HepG2 (cell line): ENCODE measurements around the gene DYNC1I2. TPM values are rescaled to one million over a fixed set of nuclear protein-coding genes. Genes with fewer than 3 reads are reported as not detected.

Experiments used
- CC2D1A ChIP-seq: sonication (generic); formaldehyde crosslinking; IDR thresholded peaks from 2 replicates; pipeline ENCODE4 v1.8.1; 2023; ENCODE audit warnings: mild to moderate bottlenecking, missing genetic modification reagents
- DRAP1 ChIP-seq: IDR thresholded peaks from 2 replicates; pipeline ENCODE4 v1.6.1; 2016; ENCODE audit warnings: missing genetic modification reagents, missing compliant biosample characterization
- EP300 ChIP-seq, 3 experiments: sonication (generic) in 1 of 3; formaldehyde crosslinking in 1 of 3; IDR thresholded peaks; 2 replicates each; pipeline versions ENCODE4 v1.5.1 to v1.6.1; 2011 to 2020; ENCODE audit warnings: low read depth in 2 of 3, low read length in 2 of 3, borderline replicate concordance in 1 of 3, improper control_type of control experiment in 1 of 3, mild to moderate bottlenecking in 1 of 3, missing genetic modification reagents in 1 of 3, moderate library complexity in 1 of 3
- HMG20A ChIP-seq: IDR thresholded peaks from 2 replicates; pipeline ENCODE4 v1.6.1; 2016; ENCODE audit warnings: borderline replicate concordance
- ISL2 ChIP-seq: sonication (generic); formaldehyde crosslinking; IDR thresholded peaks from 2 replicates; pipeline ENCODE4 v1.5.0; 2020; ENCODE audit warnings: missing genetic modification reagents
- JARID2 ChIP-seq: sonication (generic); formaldehyde crosslinking; IDR thresholded peaks from 2 replicates; pipeline ENCODE4 v1.8.1; 2023; ENCODE audit warnings: missing genetic modification reagents, inconsistent platforms; ENCODE audit not compliant: insufficient replicate concordance
- NFATC3 ChIP-seq: sonication (generic); formaldehyde crosslinking; IDR thresholded peaks from 2 replicates; pipeline ENCODE4 v1.5.1; 2020; ENCODE audit warnings: mild to moderate bottlenecking, missing genetic modification reagents
- NFKB2 ChIP-seq: sonication (generic); formaldehyde crosslinking; IDR thresholded peaks from 2 replicates; pipeline ENCODE4 v1.4.0; 2020; ENCODE audit warnings: missing genetic modification reagents, borderline replicate concordance
- SATB2 ChIP-seq: sonication (generic); formaldehyde crosslinking; IDR thresholded peaks from 2 replicates; pipeline ENCODE4 v1.5.0; 2020; ENCODE audit warnings: missing genetic modification reagents
- SIX4 ChIP-seq: sonication (generic); formaldehyde crosslinking; IDR thresholded peaks from 2 replicates; pipeline ENCODE4 v1.4.0; 2020; ENCODE audit warnings: missing genetic modification reagents
- SNAPC4 ChIP-seq: sonication (generic); formaldehyde crosslinking; IDR thresholded peaks from 2 replicates; pipeline ENCODE4 v1.4.0; 2020; ENCODE audit warnings: mild to moderate bottlenecking, missing genetic modification reagents
- SUZ12 ChIP-seq: fragments of 150-350 bp; IDR thresholded peaks from 2 replicates; pipeline ENCODE4 v1.6.1; 2014; ENCODE audit warnings: low read depth, low read length
- ZFP1 ChIP-seq: IDR thresholded peaks from 2 replicates; pipeline ENCODE4 v1.6.1; 2016
- ZFP36L2 ChIP-seq: sonication (generic); formaldehyde crosslinking; IDR thresholded peaks from 2 replicates; pipeline ENCODE4 v1.4.0; 2020; ENCODE audit warnings: missing genetic modification reagents
- ZFP90 ChIP-seq: sonication (generic); formaldehyde crosslinking; IDR thresholded peaks from 2 replicates; pipeline ENCODE4 v1.8.0; 2022; ENCODE audit warnings: missing genetic modification reagents, mild to moderate bottlenecking, inconsistent platforms, borderline replicate concordance
- ZNF296 ChIP-seq: sonication (generic); formaldehyde crosslinking; conservative IDR thresholded peaks from 2 replicates; pipeline ENCODE4 v1.5.0; 2020; ENCODE audit warnings: mild to moderate bottlenecking, missing genetic modification reagents
- ZNF691 ChIP-seq: sonication (generic); formaldehyde crosslinking; IDR thresholded peaks from 2 replicates; pipeline ENCODE4 v1.4.0; 2020; ENCODE audit warnings: missing genetic modification reagents, low read depth, mild to moderate bottlenecking, borderline replicate concordance
- ZNF75D ChIP-seq: sonication (generic); formaldehyde crosslinking; IDR thresholded peaks from 2 replicates; pipeline ENCODE4 v1.8.1; 2023; ENCODE audit warnings: missing genetic modification reagents, mild to moderate bottlenecking, borderline replicate concordance
- ZNF782 ChIP-seq: sonication (generic); formaldehyde crosslinking; IDR thresholded peaks from 2 replicates; pipeline ENCODE4 v1.4.0; 2020; ENCODE audit warnings: missing genetic modification reagents, mild to moderate bottlenecking, borderline replicate concordance
- ZNF839 ChIP-seq: sonication (generic); formaldehyde crosslinking; IDR thresholded peaks from 2 replicates; pipeline ENCODE4 v1.4.0; 2020; ENCODE audit warnings: missing genetic modification reagents, mild to moderate bottlenecking, borderline replicate concordance
- ZNF883 ChIP-seq: sonication (generic); formaldehyde crosslinking; IDR thresholded peaks from 2 replicates; pipeline ENCODE4 v1.5.1; 2020; ENCODE audit warnings: mild to moderate bottlenecking, missing genetic modification reagents; ENCODE audit errors: not compliant biosample characterization
- polyA plus RNA-seq, 8 experiments: library from polyadenylated mRNA; depleted of rRNA in 3 of 8; stranded (reverse) in 7 of 8; unstranded in 1 of 8; fragments of >200 nt; fragmentation: Illumina TruSeq in 4 of 8; extraction: Trizol in 4 of 8; gene quantifications; 2 replicates each; pipeline versions ENCODE4 v1.2.1 to v1.2.3, GENCODE V29; 2011 to 2016; ENCODE audit warnings: low read depth in 4 of 8, missing spikeins in 1 of 8, mixed read lengths in 1 of 8; ENCODE audit not compliant: insufficient read depth in 1 of 8
- total RNA-seq, 5 experiments: library from RNA; depleted of rRNA; stranded (reverse); fragments of >200 nt; fragmentation: Illumina TruSeq; extraction: Trizol; gene quantifications; 2 replicates each; pipeline ENCODE4 v1.2.3, GENCODE V29; 2016; ENCODE audit warnings: low read depth in 1 of 5

DYNC1I2 gene
- total and polyA plus RNA-seq, 2 of the 13 experiments (the other 11 are each of a cell fraction or from before 2014, with no cell fraction given), result 84.0 to 99.8 TPM

GRCh38 chr2:171687287-171688128 is at the start of gene DYNC1I2 (continued):
- peak; percentile 83 for TF ChIP-seq ZNF691
- TF ChIP-seq ZFP90 (CRISPR knock-in tag), result peak; percentile 70
- no peak for TF ChIP-seq SIX4 (CRISPR knock-in tag)
- TF ChIP-seq NFKB2 (CRISPR knock-in tag), result peak; percentile 83; the same call in 1 of the 2 replicates
- no peak for TF ChIP-seq JARID2 (CRISPR knock-in tag)
- 0 out of 2 replicates have a peak, but pooled peaks have one; percentile 56 for TF ChIP-seq ZNF75D (CRISPR knock-in tag)
- 0 out of 2 replicates have a peak, but pooled peaks have one; percentile 2 for TF ChIP-seq NFATC3 (CRISPR knock-in tag)
- peak; percentile 54; the same call in 1 of the 2 replicates for TF ChIP-seq ISL2 (CRISPR knock-in tag)
- 0 out of 2 replicates have a peak, but pooled peaks have one; percentile 36 for TF ChIP-seq SNAPC4
- TF ChIP-seq ZNF883 (CRISPR knock-in tag), result peak; percentile 31
- TF ChIP-seq ZNF782 (CRISPR knock-in tag), result no peak; the same call in 1 of the 2 replicates
- peak; percentile 41; the same call in 1 of the 2 replicates for TF ChIP-seq ZNF839
- 0 out of 2 replicates have a peak, but pooled peaks have one; percentile 15 for TF ChIP-seq ZFP1 (CRISPR knock-in tag)
- TF ChIP-seq SATB2 (CRISPR knock-in tag), result no peak; the same call in 1 of the 2 replicates
- no peak for TF ChIP-seq CC2D1A (CRISPR knock-in tag)
- peak; percentile 46; the same call in 1 of the 2 replicates for TF ChIP-seq DRAP1
- TF ChIP-seq ZFP36L2 (CRISPR knock-in tag), result peak; percentile 52; the same call in 1 of the 2 replicates
- peak in 1 of 2 experiments; percentile 13; a peak in 1 of 4 replicates for TF ChIP-seq EP300 (IDR thresholded peaks at IDR 0.05; ENCODE audit: low read depth in 2 of 2, low read length in 2 of 2)
- TF ChIP-seq EP300 (CRISPR knock-in tag; IDR thresholded peaks at IDR 0.05; ENCODE audit: borderline replicate concordance), result no peak; the same call in 1 of the 2 replicates
- TF ChIP-seq HMG20A (CRISPR knock-in tag), result 0 out of 2 replicates have a peak, but pooled peaks have one; percentile 20
- TF ChIP-seq SUZ12, result peak; percentile 97
- no peak for TF ChIP-seq ZNF296
